ENCODE data around the gene FAM98B. TPM values are rescaled to one million over a fixed set of nuclear protein-coding genes. Genes with fewer than 3 reads are reported as not detected.

FAM98B gene
- total and polyA plus RNA-seq, 2 experiments from 2014 or later: 10.1 to 32.5 TPM

GRCh38 chr15:38411902-38412301, 42.0 kb upstream of the FAM98B start:
- no peak overlapping the region for H3K4me3 ChIP-seq
- DNase-seq (ENCODE audit: low spot score): no peak
- Mint-ChIP-seq H3K9me3 (no peaks in the 10 kb centered on the region), H3K27me3 (ENCODE audit: insufficient read depth, low read depth, poor library complexity) (no peaks in the 10 kb centered on the region), H3K4me3 (no peak overlapping the region), H3K27ac (no peak overlapping the region), H3K4me1 (peaks cover 3% of the 10 kb centered on the region; the same call in 1 of the 3 replicates), H3K36me3 (ENCODE audit: low read depth) (no peaks in the 10 kb centered on the region)
- no peaks in the 10 kb centered on the region for H3K4me1 ChIP-seq (ENCODE audit: insufficient read depth)
- H3K4me2 ChIP-seq: no peak overlapping the region
- no peak overlapping the region for H3K27ac ChIP-seq (ENCODE audit: low read depth)
- no peaks in the 10 kb centered on the region for H3F3A ChIP-seq (replicated peaks; ENCODE audit: low read depth)
- TF ChIP-seq ZNF462 (CRISPR knock-in tag; IDR thresholded peaks at IDR 0.05) (no peak), CTCF (conservative IDR thresholded peaks at IDR 0.05; ENCODE audit: low read depth in 2 of 2) (no peak), NANOG (IDR thresholded peaks at IDR 0.05; ENCODE audit: borderline replicate concordance) (no peak), ZNF331 (CRISPR knock-in tag; IDR thresholded peaks at IDR 0.05; ENCODE audit: low read depth) (no peak), EZH2 (IDR thresholded peaks at IDR 0.05; ENCODE audit: low read depth, unreplicated experiment) (no peak), POLR2AphosphoS5 (IDR thresholded peaks at IDR 0.05; ENCODE audit: low read depth) (no peak), ZNF114 (CRISPR knock-in tag; IDR thresholded peaks at IDR 0.05) (no peak), STAT1 (IDR thresholded peaks at IDR 0.05; ENCODE audit: unreplicated experiment) (no peak)
- H4K20me1 ChIP-seq (replicated peaks; ENCODE audit: insufficient read depth): no peaks in the 10 kb centered on the region
- ATAC-seq: no peak
- no peaks in the 10 kb centered on the region for H3K36me3 ChIP-seq (ENCODE audit: insufficient read depth)
- H3K79me2 ChIP-seq (replicated peaks; ENCODE audit: insufficient read depth): no peaks in the 10 kb centered on the region
- no peak overlapping the region for H2AFZ ChIP-seq
- H3K27me3 ChIP-seq (ENCODE audit: insufficient read depth): no peaks in the 10 kb centered on the region
- H3K9me2 ChIP-seq (ENCODE audit: insufficient read depth): no peaks in the 10 kb centered on the region

Data from GM23338 (cell line).